GM19238 (cell line): ENCODE data around the gene TM9SF4.
"Not testable (repeated sequence)": the region's sequence is repeated elsewhere in the genome, so short reads cannot be mapped to it uniquely, and the experiment has no call there.

Source experiments
- DNase-seq: peaks from one replicate; pipeline ENCODE4 v3.0.0; 2011; ENCODE audit warnings: low spot score; ENCODE audit not compliant: insufficient read length

TM9SF4 gene

GRCh38 chr20:32091888-32092346 lies 17.6 kb upstream of the TM9SF4 start:
- DNase-seq = peak; percentile 54

- no peak for DNase-seq
Observed at GRCh38 chr20:32098786-32099185, 10.7 kb upstream of the TM9SF4 start.

DNA sequence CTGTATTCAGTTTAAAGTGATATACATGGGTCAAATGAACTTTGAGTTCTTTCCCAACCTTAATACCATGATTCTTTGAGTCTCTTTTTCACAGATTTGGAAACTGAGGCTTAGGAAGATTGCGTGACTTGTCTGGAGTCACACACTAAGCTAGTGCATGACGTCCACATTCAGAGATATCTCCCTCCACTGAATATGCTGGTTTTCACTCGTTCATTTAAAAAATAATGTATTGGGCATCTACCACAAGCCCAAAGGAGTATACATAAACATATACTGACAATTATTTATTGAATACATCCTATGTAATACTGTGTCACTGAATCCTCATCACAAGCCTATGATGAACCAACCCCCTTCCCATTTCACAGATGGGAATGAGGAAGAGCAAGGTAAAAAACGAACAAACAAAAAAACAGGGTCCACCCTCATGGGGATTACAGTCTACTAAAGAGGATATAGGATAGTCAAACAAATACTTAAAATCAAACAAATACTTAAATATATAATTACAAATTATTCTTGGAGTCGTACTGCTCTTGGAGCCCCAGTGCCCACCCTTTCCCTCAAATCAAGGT lies 611 bp upstream of the TM9SF4 start:
- no peak for DNase-seq

DNA sequence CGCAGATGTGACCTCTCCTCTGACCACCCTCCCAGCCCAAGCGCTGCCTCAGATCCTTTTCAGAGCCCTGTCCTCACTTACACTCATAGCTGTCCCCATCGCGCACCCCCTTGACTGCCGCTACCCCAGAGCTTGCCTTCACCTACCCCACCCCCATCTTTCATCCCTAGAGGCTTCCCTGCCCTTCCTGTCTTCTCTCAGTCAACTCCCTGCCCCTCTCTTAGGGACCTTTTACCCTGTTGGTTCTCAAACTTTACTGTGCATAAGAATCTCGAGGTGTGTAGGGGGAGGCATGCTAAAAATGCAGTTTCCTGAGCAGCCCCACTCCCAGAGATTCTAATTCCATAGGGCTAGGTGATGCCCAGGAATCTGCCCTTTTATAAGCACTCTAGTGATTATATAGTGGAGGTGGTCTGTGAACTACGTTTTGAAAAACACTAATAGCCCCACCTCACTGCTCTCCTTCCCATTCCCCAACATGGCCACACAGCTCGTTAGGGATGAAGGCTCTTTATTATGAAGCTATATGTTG lies 725 bp downstream of the TM9SF4 start:
- DNase-seq = no peak

DNA sequence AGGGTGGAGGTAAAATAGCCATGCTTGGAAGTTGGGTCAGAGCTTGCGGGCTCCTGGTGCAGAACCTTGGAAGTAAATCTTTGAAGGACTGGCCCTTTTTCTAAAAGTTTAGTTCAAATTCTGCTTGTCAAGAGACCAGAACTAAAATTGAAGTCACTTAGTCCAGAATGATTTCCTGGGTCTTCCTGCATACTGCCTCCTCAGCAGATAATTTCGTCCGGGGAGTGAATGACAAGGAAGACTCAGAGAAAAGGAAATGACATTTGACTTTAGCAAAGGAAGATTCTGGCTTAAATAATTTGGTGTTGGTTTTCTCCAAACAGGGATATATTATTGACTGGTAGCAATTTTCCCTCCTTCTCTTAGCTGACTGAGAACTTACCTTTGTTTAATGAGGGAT lies 1.2 kb downstream of the TM9SF4 start:
- DNase-seq = no peak

GRCh38 chr20:32111156-32111686 lies 1.7 kb downstream of the TM9SF4 start:
- DNase-seq = no peak

DNA sequence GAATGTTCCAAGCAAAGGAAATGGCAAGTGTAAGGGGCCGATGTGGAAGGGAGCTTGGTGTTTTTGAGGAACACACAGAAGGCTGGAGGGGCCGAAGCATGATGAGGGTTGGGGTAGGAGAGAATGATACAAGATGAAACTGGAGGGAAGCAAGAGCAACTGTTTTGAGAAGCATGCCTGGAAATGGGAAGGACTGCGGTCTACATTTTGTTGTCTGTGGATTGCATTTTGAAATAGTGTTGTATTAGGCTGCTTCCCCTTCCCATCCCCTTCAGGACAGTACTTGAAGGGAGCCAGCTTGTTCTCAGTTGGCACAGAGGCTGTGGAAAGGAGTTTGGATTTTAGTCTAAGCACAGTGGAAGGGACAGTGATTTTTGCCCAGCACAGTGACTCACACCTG lies 2.2 kb downstream of the TM9SF4 start:
- DNase-seq = no peak

GRCh38 chr20:32112841-32113240 lies 3.3 kb downstream of the TM9SF4 start:
- no peak for DNase-seq

DNA sequence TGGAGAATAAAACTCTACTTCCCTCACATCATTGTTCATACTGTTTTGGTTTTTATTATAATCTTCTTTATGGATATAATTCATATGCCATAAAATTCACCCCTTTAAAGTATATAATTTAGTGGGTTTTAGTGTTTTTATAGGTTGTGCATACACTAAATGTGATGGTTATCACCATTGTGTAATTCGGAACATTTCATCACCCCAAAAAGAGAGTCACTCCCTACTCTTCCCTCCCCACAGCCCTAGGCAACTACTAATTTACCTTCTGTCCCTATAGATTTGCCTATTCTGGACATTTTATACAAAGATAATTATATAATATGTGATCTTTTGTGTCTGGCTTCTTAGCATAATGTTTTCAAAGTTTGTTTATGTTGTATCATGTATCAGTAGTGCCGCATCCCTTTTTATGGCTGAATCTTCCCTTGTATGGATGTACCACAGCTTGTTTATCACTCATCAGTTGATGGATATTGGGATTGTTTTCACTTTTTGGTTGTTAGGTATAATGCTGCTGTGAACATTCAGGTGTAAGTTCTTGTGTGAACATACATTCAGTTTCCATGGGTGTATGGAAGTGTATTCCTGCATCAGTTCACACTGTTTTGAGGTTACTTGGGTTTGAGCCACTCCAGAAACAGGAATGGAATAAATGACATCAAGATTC lies 4.2 kb downstream of the TM9SF4 start:
- no peak for DNase-seq

DNA sequence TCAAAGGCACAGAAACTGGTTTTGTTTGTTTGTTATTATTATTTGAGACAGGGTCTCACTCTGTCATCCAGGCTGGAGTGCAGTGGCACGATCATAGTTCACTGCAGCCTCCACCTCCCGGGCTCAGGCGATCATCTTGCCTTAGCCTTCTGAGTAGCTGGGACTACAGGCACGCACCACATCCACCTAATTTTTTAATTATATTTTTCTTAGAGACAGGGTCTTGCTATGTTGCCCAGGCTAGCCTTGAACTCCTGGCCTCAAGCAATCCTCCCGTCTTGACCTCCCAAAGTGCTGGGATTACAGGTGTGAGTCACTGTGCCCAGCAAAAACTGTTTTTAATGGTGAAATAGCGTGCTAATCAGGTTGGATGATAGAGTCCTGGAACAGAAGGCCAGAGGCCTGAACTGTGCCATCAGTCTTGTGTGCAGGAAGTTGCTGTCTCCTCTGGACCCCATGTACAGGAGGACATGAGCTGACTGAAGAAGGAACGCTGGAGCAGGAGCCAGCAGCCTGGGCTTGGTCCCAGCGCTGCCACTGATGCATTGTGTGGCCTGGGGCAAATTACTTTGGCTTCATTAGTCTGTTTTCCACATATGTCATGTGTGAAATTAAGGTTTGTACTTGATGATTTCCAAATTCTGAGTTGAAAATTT lies 4.9 kb downstream of the TM9SF4 start:
- no peak for DNase-seq

DNA sequence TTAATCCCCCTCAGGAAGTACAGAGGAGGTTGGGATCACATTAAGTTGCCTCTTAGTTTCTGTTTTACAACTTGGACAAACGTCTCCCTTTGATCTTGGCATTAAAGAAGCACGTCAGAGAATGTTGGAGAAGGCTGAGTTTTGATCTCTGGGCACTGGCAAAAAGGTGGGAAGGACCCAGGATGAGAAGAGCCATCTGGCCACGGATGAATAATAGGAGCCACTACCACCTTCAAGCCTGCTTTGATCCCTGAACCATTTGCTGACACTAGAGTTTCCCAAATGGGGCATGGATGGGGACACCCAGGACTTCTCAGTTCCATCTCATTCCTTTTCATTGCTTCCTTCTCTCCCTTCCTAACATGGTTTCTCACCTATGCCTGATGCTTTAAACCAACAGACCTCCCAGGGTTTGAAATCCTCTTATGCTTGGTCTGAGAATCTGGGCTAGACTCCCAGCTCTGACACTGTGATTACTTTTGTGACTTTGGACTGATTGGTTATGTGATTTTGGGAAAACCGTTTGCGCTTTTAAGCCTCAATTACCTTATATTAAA lies 5.8 kb downstream of the TM9SF4 start:
- DNase-seq = no peak

DNA sequence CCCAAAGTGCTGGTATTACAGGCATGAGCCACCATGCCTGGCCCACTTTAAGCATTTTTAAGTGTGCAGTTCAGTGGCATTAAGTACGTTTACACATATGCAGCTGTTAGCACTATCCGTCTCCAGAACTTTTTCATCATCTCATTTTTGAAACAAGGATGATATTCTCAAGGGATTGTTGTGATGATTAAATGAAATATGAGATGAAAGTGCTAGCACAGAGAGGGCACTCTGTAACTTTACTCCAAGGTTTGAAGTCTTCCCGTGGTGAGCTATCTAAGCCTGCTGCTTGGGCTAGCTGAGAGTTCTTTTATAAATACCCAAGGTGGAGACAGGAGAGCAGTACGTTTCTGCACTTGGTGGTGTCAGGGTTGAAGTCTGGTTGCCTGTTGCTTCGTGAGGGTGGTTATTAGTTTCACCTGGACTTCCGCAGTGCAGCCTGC lies 6.6 kb downstream of the TM9SF4 start:
- DNase-seq = no peak

DNA sequence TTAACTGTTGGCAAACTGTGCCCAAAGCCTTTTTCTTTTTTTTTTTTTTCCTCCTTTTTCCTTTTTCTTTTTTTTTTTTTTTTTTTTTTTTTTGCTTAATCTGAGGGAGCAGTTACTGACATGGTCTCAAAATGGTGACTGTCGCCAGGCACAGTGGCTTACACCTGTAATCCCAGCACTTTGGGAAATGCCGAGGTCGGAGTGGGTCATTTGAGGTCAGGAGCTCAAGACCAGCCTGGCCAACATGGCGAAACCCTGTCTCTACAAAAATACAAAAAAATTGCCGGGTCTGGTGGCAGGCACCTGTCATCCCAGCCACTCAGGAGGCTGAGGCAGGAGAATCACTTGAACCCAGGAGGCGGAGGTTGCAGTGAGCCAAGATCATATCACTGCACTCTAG lies 7.3 kb downstream of the TM9SF4 start:
- DNase-seq = not testable (repeated sequence)

DNA sequence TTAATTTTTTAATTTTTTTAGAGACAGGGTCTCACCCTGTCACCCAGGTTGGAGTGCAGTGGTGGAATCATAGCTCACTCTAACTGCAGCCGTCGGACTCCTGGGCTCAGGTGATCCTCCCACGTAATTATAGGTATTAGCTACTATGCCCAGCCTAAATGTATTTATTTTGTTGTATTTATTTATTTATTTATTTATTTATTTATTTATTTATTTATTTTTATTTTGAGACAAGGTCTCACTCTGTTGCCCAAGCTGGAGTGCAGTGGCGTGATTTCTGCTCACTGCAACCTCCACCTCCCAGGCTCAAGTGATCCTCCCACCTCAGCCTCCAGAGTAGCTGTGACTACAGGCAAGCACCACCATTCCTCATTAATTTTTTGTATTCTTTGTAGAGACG lies 8.9 kb downstream of the TM9SF4 start:
- DNase-seq = not testable (repeated sequence)

- DNase-seq = no peak
Observed at GRCh38 chr20:32119734-32120133, 10.2 kb downstream of the TM9SF4 start.

DNA sequence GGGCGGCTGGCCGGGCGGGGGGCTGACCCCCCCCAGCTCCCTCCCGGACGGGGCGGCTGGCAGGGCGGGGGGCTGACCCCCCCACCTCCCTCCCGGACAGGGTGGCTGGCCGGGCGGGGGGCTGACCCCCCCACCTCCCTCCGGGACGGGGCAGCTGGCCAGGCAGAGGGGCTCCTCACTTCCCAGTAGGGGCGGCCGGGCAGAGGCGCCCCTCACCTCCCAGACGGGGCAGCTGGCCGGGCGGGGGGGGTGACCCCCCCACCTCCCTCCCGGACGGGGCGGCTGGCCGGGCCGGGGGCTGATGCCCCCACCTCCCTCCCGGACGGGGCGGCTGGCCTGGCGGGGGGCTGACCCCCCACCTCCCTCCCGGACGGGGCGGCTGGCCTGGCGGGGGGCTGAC lies 12.4 kb downstream of the TM9SF4 start:
- not testable (repeated sequence) for DNase-seq

GRCh38 chr20:32123088-32123487 lies 13.6 kb downstream of the TM9SF4 start:
- DNase-seq = no peak

- DNase-seq = no peak
Observed at GRCh38 chr20:32124916-32125454, 15.5 kb downstream of the TM9SF4 start.

GRCh38 chr20:32125506-32125905 lies 16.0 kb downstream of the TM9SF4 start:
- DNase-seq = no peak

- DNase-seq = no peak
Observed at GRCh38 chr20:32126919-32127318, 17.4 kb downstream of the TM9SF4 start.

DNA sequence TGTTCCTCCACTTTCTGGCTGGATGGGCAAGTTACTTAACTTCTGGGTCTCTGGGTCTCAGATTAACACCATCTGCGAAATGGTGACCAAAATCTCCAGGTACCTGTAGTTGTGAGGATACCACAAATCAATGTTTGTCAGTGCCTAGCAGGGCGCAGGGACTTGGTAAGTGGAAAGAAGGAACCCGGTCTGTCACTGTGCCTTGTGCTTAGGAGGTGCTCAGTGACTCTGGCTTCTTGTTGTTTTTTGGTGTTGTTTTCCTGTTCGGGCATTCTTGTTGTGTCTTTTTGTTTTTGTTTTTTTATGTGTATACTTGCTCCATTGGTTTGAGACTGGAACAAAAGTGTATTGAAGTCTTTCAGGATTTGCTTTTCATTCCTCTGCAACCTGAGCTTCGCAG lies 17.8 kb downstream of the TM9SF4 start:
- DNase-seq = no peak

DNA sequence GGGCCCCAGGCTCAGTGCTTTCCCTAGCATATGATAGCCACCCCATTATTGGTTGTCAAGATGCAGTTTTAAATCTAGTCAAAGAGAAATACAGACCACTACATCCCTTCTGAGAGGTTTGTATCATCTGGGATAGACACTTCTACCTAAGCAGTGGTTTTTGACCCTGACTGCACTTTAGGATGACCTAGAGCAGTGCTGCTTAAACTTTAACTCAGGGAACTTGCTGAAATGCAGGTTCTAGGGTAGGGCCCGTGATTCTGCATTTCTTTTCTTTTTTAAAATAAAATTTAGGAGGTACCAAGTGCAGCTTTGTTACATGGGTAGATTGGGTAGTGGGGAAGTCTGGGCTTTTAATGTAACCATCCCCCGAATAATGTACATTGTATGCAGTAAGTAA lies 18.7 kb downstream of the TM9SF4 start:
- DNase-seq = no peak
